Measurements from ENCODE around the gene SALL1.

- TF ChIP-seq CTCF (IDR thresholded peaks at IDR 0.05) (no peak), POLR2A (IDR thresholded peaks at IDR 0.05) (no peak)
Measured at GRCh38 chr16:51159296-51159695, 8.2 kb upstream of the SALL1 start.

All from uterus (tissue), 2 donors.